Fibroblast of villous mesenchyme (primary cell): ENCODE results near the gene PFDN2. TPM values are rescaled to one million over a fixed set of nuclear protein-coding genes. Genes with fewer than 3 reads are reported as not detected.

Experiments
- DNase-seq: peaks from one replicate; pipeline ENCODE4 v3.0.0-alpha.2; 2010; ENCODE audit warnings: low read depth
- H3K4me3 ChIP-seq: 2 replicates; pipeline ENCODE4 v1.5.1; 2011; ENCODE audit warnings: low read depth, mild to moderate bottlenecking, low read length
- CTCF ChIP-seq: IDR thresholded peaks from 2 replicates; pipeline ENCODE4 v1.5.1; 2012; ENCODE audit warnings: low read depth, mild to moderate bottlenecking, low read length; ENCODE audit not compliant: insufficient read depth
- total RNA-seq: library from RNA; depleted of rRNA; stranded (reverse); fragments of >200 nt; gene quantifications from 2 replicates; pipeline ENCODE4 v1.2.3, GENCODE V29; 2012

Gene PFDN2
- total RNA-seq, 1 donor: 25.9 TPM

DNA sequence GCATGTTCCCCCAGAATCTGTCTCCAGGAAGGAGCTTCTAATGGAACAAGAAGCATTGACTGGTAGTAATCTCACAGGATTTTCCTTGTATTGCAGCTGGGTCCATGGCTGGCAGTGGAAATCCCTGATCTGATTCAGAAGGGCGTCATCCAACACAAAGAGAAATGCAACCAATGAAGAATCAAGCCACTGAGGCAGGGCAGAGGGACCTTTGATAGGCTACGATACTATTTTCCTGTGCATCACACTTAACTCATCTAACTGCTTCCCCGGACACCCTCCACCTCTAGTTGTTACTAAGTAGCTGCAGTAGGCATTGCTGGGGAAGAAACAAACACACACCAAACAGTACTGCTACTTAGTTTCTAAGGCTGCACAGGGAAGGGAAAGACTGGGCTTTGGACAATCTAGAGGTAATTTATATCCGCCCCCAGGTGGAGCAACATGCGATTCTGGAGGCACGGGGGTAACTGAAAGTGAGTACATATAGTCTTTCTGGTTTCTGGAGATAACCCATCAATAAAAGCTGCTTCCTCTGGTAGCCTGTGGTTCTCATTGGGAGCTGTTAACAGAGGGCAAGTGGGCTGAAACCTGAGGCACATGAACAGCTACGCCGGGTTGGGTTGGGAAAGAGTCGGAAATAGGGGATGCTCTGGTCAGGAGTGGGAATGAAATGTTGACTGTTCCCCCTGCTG lies 40.6 kb upstream of the PFDN2 start:
- TF ChIP-seq CTCF: no peak
- H3K4me3 ChIP-seq: peak overlapping the region; percentile 93
- no peak for DNase-seq

GRCh38 chr1:161157867-161158266 lies 40.0 kb upstream of the PFDN2 start:
- no peak for DNase-seq
- no peak for TF ChIP-seq CTCF
- H3K4me3 ChIP-seq: no peak overlapping the region

DNA sequence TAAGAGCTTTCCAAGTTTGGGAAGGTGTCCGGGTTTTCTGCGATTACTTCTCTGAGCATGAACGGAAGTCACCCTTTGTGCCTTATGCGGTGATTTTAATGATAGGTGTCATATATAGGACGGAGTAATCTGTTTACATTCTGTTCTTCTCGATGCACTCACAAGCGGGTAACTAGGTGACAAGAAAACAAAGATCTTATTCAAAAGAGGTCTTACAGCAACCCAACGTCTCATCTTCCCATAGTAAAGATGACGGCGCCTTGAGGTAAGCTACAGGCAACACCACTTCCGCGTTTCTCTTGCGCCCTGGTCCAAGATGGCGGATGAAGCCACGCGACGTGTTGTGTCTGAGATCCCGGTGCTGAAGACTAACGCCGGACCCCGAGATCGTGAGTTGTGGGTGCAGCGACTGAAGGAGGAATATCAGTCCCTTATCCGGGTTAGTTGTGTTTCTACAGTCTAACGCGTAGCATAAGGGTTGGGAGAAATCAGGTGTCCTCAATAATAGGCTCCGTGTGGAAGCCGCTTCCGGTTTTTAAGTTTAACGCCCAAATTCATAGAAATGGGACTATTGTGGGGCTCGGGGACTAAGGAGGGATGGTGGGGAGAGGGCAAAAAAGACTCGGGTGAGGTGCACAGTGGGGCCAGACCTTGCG lies 36.0 kb upstream of the PFDN2 start, which contains the start of gene UFC1:
Gene UFC1 (plus strand): TSS at position 297 of the 656 bp plus-strand sequence. CDS start 20 bp downstream, at position 317.
- peak; percentile 93 for DNase-seq
- TF ChIP-seq CTCF: no peak
- H3K4me3 ChIP-seq: peak within 1 kb of the TSS; percentile 98

- peak overlapping the region; percentile 98 for H3K4me3 ChIP-seq
- DNase-seq: no peak
- no peak for TF ChIP-seq CTCF
These were observed 35.3 kb upstream of the PFDN2 start for GRCh38 chr1:161153176-161153575.

DNA sequence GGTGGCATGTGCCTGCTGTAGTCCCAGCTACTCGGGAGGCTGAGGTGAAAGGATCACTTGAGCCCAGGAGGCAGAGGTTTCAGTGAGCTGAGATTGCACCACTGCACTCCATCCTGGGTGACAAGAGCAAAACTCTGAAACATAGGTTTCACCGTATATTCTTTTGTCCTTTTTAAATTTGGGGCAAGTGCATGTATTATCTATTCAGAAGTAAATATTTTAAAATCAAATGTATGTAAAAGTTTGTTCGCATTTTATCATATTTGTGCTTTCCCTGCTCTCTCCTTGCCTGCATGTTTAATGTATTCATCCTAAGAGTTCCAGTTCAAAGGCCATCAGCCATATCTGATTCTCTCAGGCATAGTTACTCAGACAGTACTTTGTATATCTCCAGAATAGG lies 28.0 kb upstream of the PFDN2 start:
- DNase-seq: no peak
- no peak overlapping the region for H3K4me3 ChIP-seq
- TF ChIP-seq CTCF: no peak

DNA sequence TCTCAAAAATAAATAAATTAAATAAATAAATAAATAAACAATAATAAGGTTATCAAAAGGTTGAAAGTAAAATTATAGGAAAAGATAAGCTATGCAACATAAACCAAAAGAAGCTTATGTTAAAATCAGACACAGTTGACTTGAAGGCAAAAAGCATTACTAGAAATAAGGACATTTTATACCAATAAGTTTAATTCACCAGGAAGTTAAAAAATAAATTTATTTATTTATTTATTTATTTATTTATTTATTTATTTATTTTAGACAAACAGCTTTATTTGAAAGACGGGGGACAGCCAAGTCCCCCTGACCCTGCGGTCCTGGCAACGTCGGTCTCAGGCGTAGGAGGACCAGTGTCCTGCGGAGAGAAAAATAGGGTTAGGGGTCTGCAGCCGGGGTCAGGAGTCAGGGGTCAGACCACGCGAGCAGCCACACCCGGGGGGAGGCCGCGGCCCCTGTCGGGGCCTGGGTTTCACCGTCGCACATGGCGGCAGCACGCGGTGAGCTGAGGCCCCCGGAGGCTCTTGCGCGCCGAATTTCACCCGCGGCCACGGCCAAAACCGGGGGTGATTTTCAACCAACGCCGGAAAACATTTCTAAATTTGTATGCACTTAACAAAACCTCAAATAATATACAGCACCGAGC lies 23.0 kb upstream of the PFDN2 start:
- no peak for TF ChIP-seq CTCF
- DNase-seq: no peak
- H3K4me3 ChIP-seq: no peak overlapping the region
